ENCODE results near the gene TRPM5. TPM values are rescaled to one million over a fixed set of nuclear protein-coding genes. Genes with fewer than 3 reads are reported as not detected.

TRPM5 gene
- total RNA-seq, 2 experiments from 2014 or later = not detected

- no TSS peak for BruUV-seq (replicated peaks)
- Histone ChIP-seq H3K79me2 (ENCODE audit: insufficient read depth, low read depth, low read length) (no peaks in the 10 kb centered on the region), H3K4me3 (ENCODE audit: low read depth, low read length, poor library complexity, severe bottlenecking) (no peak overlapping the region), H3K4me2 (ENCODE audit: low read length) (no peak overlapping the region), H3K27ac (ENCODE audit: low read depth, low read length, poor library complexity, severe bottlenecking) (no peak overlapping the region), H4K20me1 (ENCODE audit: insufficient read depth, low read length) (no peaks in the 10 kb centered on the region), H3K9me3 (ENCODE audit: low read length) (no peaks in the 10 kb centered on the region), H2AFZ (ENCODE audit: low read length) (no peak overlapping the region), H3K4me1 (ENCODE audit: insufficient read depth, low read length, poor library complexity, severe bottlenecking) (no peaks in the 10 kb centered on the region), H3K9me2 (ENCODE audit: insufficient read depth, low read length) (no peaks in the 10 kb centered on the region), H3K36me3 (ENCODE audit: insufficient read depth, low read length) (no peaks in the 10 kb centered on the region)
- intact Hi-C loops (cut with micrococcal nuclease; ENCODE audit: unreplicated experiment) = no loop called here
- no peak for TF ChIP-seq CTCF (conservative IDR thresholded peaks at IDR 0.05; ENCODE audit: low read length)
- no peak for TF ChIP-seq EZH2phosphoT487 (IDR thresholded peaks at IDR 0.05; ENCODE audit: borderline replicate concordance, low read depth, low read length)
- ChIA-PET POLR2A (no interaction called here), CTCF (ENCODE audit: unreplicated experiment) (no interaction called here)
- no peak for DNase-seq (ENCODE audit: low spot score)
Measured at GRCh38 chr11:2463766-2464277, 19.5 kb upstream of the TRPM5 start.

- DNase-seq (ENCODE audit: low spot score) = no peak
- H3K27ac ChIP-seq (ENCODE audit: low read depth, low read length, poor library complexity, severe bottlenecking) = no peak overlapping the region
- TF ChIP-seq EZH2phosphoT487 (IDR thresholded peaks at IDR 0.05; ENCODE audit: borderline replicate concordance, low read depth, low read length) (no peak), CTCF (conservative IDR thresholded peaks at IDR 0.05; ENCODE audit: low read length) (no peak)
- no peaks in the 10 kb centered on the region for H3K9me2 ChIP-seq (ENCODE audit: insufficient read depth, low read length)
- no peaks in the 10 kb centered on the region for H3K79me2 ChIP-seq (ENCODE audit: insufficient read depth, low read depth, low read length)
- no peak overlapping the region for H3K4me3 ChIP-seq (ENCODE audit: low read depth, low read length, poor library complexity, severe bottlenecking)
- no peaks in the 10 kb centered on the region for H3K9me3 ChIP-seq (ENCODE audit: low read length)
- H3K4me2 ChIP-seq (ENCODE audit: low read length) = no peak overlapping the region
- BruUV-seq (replicated peaks) = no TSS peak
- no peaks in the 10 kb centered on the region for H3K36me3 ChIP-seq (ENCODE audit: insufficient read depth, low read length)
- no peaks in the 10 kb centered on the region for H3K4me1 ChIP-seq (ENCODE audit: insufficient read depth, low read length, poor library complexity, severe bottlenecking)
- intact Hi-C loops (cut with micrococcal nuclease; ENCODE audit: unreplicated experiment) = no loop called here
- ChIA-PET CTCF (ENCODE audit: unreplicated experiment) (no interaction called here), POLR2A (no interaction called here)
- no peak overlapping the region for H2AFZ ChIP-seq (ENCODE audit: low read length)
- H4K20me1 ChIP-seq (ENCODE audit: insufficient read depth, low read length) = no peaks in the 10 kb centered on the region
Measured at GRCh38 chr11:2462986-2463765, 18.9 kb upstream of the TRPM5 start.

GRCh38 chr11:2462543-2462985 lies 18.2 kb upstream of the TRPM5 start:
- H3K79me2 ChIP-seq (ENCODE audit: insufficient read depth, low read depth, low read length) = no peaks in the 10 kb centered on the region
- H3K9me2 ChIP-seq (ENCODE audit: insufficient read depth, low read length) = no peaks in the 10 kb centered on the region
- H3K4me2 ChIP-seq (ENCODE audit: low read length) = no peak overlapping the region
- no peak overlapping the region for H3K4me3 ChIP-seq (ENCODE audit: low read depth, low read length, poor library complexity, severe bottlenecking)
- POLR2A ChIA-PET = no interaction called here
- H3K4me1 ChIP-seq (ENCODE audit: insufficient read depth, low read length, poor library complexity, severe bottlenecking) = no peaks in the 10 kb centered on the region
- H3K9me3 ChIP-seq (ENCODE audit: low read length) = no peaks in the 10 kb centered on the region
- no peaks in the 10 kb centered on the region for H4K20me1 ChIP-seq (ENCODE audit: insufficient read depth, low read length)
- intact Hi-C loops (cut with micrococcal nuclease; ENCODE audit: unreplicated experiment) = no loop called here
- CTCF ChIA-PET (ENCODE audit: unreplicated experiment) = no interaction called here
- no peaks in the 10 kb centered on the region for H3K36me3 ChIP-seq (ENCODE audit: insufficient read depth, low read length)
- no TSS peak for BruUV-seq (replicated peaks)
- no peak for DNase-seq (ENCODE audit: low spot score)
- H2AFZ ChIP-seq (ENCODE audit: low read length) = no peak overlapping the region
- H3K27ac ChIP-seq (ENCODE audit: low read depth, low read length, poor library complexity, severe bottlenecking) = no peak overlapping the region
- TF ChIP-seq CTCF (conservative IDR thresholded peaks at IDR 0.05; ENCODE audit: low read length) (no peak), EZH2phosphoT487 (IDR thresholded peaks at IDR 0.05; ENCODE audit: borderline replicate concordance, low read depth, low read length) (no peak)

All from OCI-LY7 (cell line).